ENCODE data around the gene SETD2.

DNA sequence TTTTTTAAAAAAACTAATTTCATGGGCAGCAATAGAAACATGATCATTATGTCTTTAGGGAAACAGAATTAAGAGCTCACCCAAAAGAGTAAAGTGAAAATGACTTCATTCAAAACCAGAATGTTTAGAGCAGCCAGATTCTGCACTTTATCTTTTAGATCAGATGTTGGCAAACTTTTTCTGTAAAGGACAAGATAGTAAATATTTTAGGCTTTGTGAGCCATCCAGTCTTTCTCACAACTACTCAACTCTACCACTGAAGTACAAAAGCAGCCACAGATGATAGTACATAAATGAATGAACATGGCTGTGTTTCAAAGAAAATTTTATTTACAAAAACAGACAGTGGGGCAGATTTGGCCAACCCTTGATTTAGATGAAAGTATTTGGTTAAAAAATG lies 84.5 kb downstream of the SETD2 start:
- no peak for TF ChIP-seq MAX (IDR thresholded peaks at IDR 0.05; ENCODE audit: low read depth, low read length)
- TF ChIP-seq CTCF (IDR thresholded peaks at IDR 0.05; ENCODE audit: low read depth, low read length), result no peak

All from NB4 (cell line).